ENCODE results near the gene CD37. TPM values are rescaled to one million over a fixed set of nuclear protein-coding genes. Genes with fewer than 3 reads are reported as not detected.
"Not testable (repeated sequence)": the region's sequence is repeated elsewhere in the genome, so short reads cannot be mapped to it uniquely, and the experiment has no call there.

Gene CD37
- total and polyA plus RNA-seq, 10 of the 15 experiments (the other 5 are each of a cell fraction or from before 2014, with no cell fraction given): 34.1 to 359 (median 108) TPM

DNA sequence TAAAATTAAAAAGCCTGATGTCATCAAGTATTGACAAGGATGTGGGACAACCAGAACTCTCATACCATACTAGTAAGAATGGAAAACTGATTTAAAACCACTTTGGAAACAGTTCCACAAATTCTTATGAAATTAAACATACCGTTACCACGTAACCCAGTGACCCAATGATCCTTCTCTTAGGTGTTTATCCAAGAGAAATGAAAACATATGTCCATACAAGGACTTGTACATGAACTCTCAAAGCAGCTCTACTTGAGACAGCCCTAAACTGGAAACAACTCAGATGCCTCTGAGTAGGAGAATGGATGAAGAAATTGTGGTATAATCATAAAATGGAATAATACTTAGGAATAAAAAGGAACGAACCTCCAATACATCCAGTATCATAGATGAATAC, 37.8 kb upstream of the CD37 start (continued):
- TF ChIP-seq, protein P1, sequence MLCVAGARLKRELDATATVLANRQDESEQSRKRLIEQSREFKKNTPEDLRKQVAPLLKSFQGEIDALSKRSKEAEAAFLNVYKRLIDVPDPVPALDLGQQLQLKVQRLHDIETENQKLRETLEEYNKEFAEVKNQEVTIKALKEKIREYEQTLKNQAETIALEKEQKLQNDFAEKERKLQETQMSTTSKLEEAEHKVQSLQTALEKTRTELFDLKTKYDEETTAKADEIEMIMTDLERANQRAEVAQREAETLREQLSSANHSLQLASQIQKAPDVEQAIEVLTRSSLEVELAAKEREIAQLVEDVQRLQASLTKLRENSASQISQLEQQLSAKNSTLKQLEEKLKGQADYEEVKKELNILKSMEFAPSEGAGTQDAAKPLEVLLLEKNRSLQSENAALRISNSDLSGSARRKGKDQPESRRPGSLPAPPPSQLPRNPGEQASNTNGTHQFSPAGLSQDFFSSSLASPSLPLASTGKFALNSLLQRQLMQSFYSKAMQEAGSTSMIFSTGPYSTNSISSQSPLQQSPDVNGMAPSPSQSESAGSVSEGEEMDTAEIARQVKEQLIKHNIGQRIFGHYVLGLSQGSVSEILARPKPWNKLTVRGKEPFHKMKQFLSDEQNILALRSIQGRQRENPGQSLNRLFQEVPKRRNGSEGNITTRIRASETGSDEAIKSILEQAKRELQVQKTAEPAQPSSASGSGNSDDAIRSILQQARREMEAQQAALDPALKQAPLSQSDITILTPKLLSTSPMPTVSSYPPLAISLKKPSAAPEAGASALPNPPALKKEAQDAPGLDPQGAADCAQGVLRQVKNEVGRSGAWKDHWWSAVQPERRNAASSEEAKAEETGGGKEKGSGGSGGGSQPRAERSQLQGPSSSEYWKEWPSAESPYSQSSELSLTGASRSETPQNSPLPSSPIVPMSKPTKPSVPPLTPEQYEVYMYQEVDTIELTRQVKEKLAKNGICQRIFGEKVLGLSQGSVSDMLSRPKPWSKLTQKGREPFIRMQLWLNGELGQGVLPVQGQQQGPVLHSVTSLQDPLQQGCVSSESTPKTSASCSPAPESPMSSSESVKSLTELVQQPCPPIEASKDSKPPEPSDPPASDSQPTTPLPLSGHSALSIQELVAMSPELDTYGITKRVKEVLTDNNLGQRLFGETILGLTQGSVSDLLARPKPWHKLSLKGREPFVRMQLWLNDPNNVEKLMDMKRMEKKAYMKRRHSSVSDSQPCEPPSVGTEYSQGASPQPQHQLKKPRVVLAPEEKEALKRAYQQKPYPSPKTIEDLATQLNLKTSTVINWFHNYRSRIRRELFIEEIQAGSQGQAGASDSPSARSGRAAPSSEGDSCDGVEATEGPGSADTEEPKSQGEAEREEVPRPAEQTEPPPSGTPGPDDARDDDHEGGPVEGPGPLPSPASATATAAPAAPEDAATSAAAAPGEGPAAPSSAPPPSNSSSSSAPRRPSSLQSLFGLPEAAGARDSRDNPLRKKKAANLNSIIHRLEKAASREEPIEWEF (IDR thresholded peaks at IDR 0.05; ENCODE audit: insufficient replicate concordance, low read depth, low read length): no peak
- no peak for TF ChIP-seq CBX5 (IDR thresholded peaks at IDR 0.05; ENCODE audit: low read depth)

DNA sequence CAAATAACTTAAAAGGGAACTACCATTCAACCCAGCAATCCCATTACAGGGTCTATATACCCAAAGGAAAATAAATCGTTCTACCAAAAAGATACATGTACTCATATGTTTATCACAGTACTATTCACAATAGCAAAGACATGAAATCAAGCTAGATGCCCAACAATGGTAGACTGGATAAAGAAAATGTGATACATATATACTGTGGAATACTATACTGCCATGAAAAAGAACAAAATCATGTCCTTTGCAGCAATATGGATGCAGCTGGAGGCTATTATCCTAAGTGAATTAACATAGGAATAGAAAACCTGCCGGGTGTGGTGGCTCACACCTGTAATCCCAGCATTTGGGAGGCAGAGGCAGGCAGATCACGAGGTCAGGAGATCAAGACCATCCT, 36.6 kb upstream of the CD37 start:
- POLR2A ChIA-PET: interaction anchor here (0.6 to 0.7 kb wide), 2 partner anchors 61 to 99 kb away, joined by 3 to 7 read pairs; no protein-coding TSS in a partner anchor
- H3K4me3 ChIP-seq; BruUV-seq (replicated peaks); H4K20me1 ChIP-seq (ENCODE audit: control insufficient read depth, insufficient read depth); DNase-seq (ENCODE audit: low read depth, low spot score); SMC1A ChIA-PET (ENCODE audit: uncharacterized antibody, unreplicated experiment); in situ Hi-C loops (cut with MboI); H3K36me3 ChIP-seq (ENCODE audit: control insufficient read depth in 2 of 2, insufficient read depth in 2 of 2, low read length in 1 of 2); FAIRE-seq; H3K27ac ChIP-seq (ENCODE audit: control insufficient read depth, insufficient read depth); H3K4me2 ChIP-seq (ENCODE audit: control insufficient read depth, insufficient read depth); ATAC-seq; intact Hi-C loops (cut with micrococcal nuclease; ENCODE audit: unreplicated experiment); RAD21 ChIA-PET (ENCODE audit: unreplicated experiment); H3K9ac ChIP-seq (ENCODE audit: control insufficient read depth, insufficient read depth, low read length); H3K4me1 ChIP-seq (ENCODE audit: control insufficient read depth, insufficient read depth, low read length); CTCF ChIA-PET; H3K79me2 ChIP-seq (ENCODE audit: control insufficient read depth, insufficient read depth, low read length); H2AFZ ChIP-seq (ENCODE audit: control insufficient read depth, low read depth, low read length); H3K27me3 ChIP-seq (replicated peaks in 1 of 2; ENCODE audit: control insufficient read depth in 2 of 2, insufficient read depth in 2 of 2, low read length in 1 of 2); H3K9me3 ChIP-seq (replicated peaks; ENCODE audit: control insufficient read depth, insufficient read depth, low read length): not testable (repeated sequence)
- 55% methylated on average over 3 of the region's 3 CpGs for whole genome bisulfite sequencing (ENCODE audit: insufficient coverage, insufficient replicate concordance, low lambda C conversion rate, missing lambda C conversion rate)

All from GM12878 (cell line).